ENCODE results near the gene FMNL2.

DNA sequence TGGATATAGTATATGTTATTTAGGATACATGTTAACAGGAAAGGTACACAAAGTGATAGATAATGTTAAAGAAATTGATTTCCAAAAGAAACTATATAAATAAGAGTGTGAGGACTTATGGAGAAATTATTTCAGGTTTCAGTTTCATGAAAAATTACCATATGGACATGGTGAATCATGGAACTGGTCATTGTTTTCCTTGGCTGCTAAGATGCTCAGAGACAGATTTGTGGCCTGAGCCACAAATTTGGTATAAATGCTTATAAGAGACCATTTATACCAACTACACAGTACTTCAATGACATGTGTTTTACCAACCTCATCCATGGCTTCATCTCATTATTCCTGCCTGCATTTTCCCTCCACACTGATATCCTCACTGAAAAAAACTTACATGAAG lies 188.1 kb downstream of the FMNL2 start:
- TF ChIP-seq, protein P1, sequence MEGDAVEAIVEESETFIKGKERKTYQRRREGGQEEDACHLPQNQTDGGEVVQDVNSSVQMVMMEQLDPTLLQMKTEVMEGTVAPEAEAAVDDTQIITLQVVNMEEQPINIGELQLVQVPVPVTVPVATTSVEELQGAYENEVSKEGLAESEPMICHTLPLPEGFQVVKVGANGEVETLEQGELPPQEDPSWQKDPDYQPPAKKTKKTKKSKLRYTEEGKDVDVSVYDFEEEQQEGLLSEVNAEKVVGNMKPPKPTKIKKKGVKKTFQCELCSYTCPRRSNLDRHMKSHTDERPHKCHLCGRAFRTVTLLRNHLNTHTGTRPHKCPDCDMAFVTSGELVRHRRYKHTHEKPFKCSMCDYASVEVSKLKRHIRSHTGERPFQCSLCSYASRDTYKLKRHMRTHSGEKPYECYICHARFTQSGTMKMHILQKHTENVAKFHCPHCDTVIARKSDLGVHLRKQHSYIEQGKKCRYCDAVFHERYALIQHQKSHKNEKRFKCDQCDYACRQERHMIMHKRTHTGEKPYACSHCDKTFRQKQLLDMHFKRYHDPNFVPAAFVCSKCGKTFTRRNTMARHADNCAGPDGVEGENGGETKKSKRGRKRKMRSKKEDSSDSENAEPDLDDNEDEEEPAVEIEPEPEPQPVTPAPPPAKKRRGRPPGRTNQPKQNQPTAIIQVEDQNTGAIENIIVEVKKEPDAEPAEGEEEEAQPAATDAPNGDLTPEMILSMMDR (IDR thresholded peaks at IDR 0.05 in 2 of 3, conservative IDR thresholded peaks at IDR 0.05 in 1 of 3; ENCODE audit: borderline replicate concordance in 1 of 3, insufficient read depth in 1 of 3, low read depth in 2 of 3, low read length in 2 of 3) = no peak
- TF ChIP-seq, protein P2, sequence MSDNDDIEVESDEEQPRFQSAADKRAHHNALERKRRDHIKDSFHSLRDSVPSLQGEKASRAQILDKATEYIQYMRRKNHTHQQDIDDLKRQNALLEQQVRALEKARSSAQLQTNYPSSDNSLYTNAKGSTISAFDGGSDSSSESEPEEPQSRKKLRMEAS (IDR thresholded peaks at IDR 0.05) = no peak
- TF ChIP-seq, protein P3, sequence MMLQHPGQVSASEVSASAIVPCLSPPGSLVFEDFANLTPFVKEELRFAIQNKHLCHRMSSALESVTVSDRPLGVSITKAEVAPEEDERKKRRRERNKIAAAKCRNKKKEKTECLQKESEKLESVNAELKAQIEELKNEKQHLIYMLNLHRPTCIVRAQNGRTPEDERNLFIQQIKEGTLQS (IDR thresholded peaks at IDR 0.05) = no peak
- TF ChIP-seq SRF (IDR thresholded peaks at IDR 0.05; ENCODE audit: low read depth) (no peak), EZH2phosphoT487 (IDR thresholded peaks at IDR 0.05; ENCODE audit: borderline replicate concordance) (no peak), YY1 (IDR thresholded peaks at IDR 0.05; ENCODE audit: extremely low read depth, insufficient replicate concordance, low read depth, low read length) (no peak), CEBPB (IDR thresholded peaks at IDR 0.05; ENCODE audit: low read depth) (no peak), POLR2A (IDR thresholded peaks at IDR 0.05; ENCODE audit: borderline replicate concordance, extremely low read depth, insufficient read depth, insufficient read length) (no peak)

Measured in HCT116 (cell line).